ENCODE data around the gene CACNA1G. TPM values are rescaled to one million over a fixed set of nuclear protein-coding genes. Genes with fewer than 3 reads are reported as not detected.
A peak's percentile ranks its signal among the peaks of the same experiment; 100 is the strongest.

The CACNA1G gene
- total RNA-seq, 1 donor from 2014 or later, result 0.11 TPM

DNA sequence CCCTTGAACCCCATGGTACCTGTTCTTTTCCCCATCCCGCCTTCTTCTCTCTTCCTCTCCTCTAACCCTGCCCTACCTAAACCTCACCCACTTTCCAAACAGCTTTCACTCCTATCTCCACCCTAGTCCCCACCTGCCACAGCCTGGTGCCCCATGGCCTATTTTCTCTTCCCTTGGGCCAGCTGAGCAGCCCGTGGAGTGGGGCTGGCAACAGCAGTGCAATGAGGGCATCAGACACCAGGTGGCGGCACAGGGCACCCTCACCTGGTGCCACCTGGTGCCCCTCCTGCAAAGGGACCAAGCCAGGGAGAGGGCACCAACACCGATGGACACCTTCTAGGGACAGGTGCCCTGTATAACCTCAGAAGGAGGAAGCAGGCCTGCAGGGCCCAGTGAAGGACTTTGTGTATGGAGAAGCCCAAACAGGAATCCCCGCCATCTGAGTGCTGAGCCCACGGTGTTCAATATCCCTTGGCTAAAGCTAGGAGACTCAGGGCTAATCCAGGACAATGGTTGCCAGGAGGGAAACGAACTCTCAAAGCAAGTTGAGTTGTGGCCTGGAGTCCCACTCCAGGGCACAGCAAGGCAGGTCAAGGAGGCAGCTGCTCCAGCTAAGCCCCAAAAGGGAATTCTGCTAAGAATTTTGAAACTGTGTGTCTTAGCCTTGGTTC is 70.1 kb downstream of the CACNA1G start:
- H3K4me3 Mint-ChIP-seq (ENCODE audit: unreplicated experiment), result no peak overlapping the region
- TF ChIP-seq, protein P1, sequence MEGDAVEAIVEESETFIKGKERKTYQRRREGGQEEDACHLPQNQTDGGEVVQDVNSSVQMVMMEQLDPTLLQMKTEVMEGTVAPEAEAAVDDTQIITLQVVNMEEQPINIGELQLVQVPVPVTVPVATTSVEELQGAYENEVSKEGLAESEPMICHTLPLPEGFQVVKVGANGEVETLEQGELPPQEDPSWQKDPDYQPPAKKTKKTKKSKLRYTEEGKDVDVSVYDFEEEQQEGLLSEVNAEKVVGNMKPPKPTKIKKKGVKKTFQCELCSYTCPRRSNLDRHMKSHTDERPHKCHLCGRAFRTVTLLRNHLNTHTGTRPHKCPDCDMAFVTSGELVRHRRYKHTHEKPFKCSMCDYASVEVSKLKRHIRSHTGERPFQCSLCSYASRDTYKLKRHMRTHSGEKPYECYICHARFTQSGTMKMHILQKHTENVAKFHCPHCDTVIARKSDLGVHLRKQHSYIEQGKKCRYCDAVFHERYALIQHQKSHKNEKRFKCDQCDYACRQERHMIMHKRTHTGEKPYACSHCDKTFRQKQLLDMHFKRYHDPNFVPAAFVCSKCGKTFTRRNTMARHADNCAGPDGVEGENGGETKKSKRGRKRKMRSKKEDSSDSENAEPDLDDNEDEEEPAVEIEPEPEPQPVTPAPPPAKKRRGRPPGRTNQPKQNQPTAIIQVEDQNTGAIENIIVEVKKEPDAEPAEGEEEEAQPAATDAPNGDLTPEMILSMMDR (IDR thresholded peaks at IDR 0.05), result peak; percentile 72
- no peaks in the 10 kb centered on the region for H3K36me3 Mint-ChIP-seq (ENCODE audit: unreplicated experiment)
- H3K9me3 Mint-ChIP-seq (ENCODE audit: unreplicated experiment), result no peaks in the 10 kb centered on the region
- H3K27ac Mint-ChIP-seq (ENCODE audit: unreplicated experiment), result no peak overlapping the region
- no peak for DNase-seq (ENCODE audit: extremely low spot score, unreplicated experiment)
- peaks cover 20% of the 10 kb centered on the region for H3K4me1 Mint-ChIP-seq (ENCODE audit: unreplicated experiment)
- H3K27me3 Mint-ChIP-seq (ENCODE audit: unreplicated experiment), result peaks cover 36% of the 10 kb centered on the region

DNA sequence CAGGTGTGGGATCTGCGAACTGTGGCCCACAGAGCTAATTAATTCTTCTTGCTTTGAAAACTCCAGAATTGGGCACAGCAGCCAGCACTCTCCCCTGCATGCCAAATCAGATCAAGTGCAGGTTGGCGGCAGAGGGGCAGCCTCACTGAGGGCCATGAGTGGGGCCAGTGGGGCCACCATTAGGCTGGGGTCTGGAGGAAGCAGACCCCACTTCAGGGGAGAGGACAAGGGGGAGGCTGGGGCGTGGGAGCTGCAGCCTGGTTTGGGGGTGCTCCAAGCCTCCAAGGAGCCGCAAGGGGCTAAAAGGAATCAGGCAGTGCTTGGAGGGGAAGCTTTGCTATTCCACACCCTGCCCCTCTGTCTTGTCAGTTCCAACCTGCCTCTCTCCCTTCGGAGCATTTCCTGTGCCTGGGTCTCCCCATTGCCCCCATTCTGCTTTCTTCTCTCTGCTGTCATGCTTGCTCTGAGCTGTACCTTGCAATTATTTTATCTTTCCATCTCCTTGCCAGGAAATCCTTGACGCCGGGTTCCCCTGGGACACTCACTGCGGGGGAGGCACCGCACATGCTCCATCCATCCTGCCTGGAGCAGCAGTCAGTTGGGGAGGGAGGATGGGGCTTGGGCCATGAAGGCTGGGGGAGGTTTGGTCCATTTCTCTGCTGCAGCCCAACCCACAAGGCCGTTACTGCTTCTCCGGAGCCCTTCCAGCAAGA is 70.8 kb downstream of the CACNA1G start:
- Mint-ChIP-seq H3K4me3 (ENCODE audit: unreplicated experiment) (no peak overlapping the region), H3K27ac (ENCODE audit: unreplicated experiment) (no peak overlapping the region), H3K4me1 (ENCODE audit: unreplicated experiment) (peaks cover 20% of the 10 kb centered on the region), H3K36me3 (ENCODE audit: unreplicated experiment) (no peaks in the 10 kb centered on the region), H3K9me3 (ENCODE audit: unreplicated experiment) (no peaks in the 10 kb centered on the region), H3K27me3 (ENCODE audit: unreplicated experiment) (peaks cover 36% of the 10 kb centered on the region)
- TF ChIP-seq, protein P1 (IDR thresholded peaks at IDR 0.05), result no peak
- DNase-seq (ENCODE audit: extremely low spot score, unreplicated experiment), result no peak

DNA sequence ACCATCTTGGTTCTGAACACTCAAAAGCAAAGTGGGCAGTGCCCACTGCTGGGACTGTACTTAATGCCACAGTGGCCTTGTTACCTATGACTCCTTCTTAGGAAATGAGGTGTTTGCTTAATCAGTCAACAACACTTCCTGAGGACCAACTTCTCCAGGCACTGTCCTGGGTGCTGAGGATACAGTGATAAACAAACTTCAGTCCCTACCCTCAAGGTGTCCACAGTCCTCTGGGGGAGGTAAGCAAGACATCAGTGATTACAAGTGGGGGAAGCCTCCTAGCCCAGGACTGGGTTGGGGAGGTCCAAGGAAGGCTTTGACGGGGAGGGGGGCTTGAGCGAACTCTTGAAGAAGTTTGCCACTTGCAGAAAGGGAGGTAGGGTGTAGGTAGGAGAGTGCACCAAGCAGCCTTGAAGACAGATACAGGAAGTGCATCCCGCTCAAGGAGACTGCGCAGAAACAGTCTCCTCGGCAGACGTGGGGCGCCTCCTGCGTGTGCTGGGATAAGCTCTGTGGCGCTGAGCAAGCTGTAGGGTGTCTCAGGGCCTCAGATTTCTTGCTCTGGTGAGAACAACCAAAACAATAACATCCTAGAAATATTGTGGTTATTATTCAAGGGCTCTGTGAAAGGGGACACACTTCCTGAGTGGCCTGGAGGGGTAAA is 71.5 kb downstream of the CACNA1G start:
- H3K9me3 Mint-ChIP-seq (ENCODE audit: unreplicated experiment), result no peaks in the 10 kb centered on the region
- H3K36me3 Mint-ChIP-seq (ENCODE audit: unreplicated experiment), result no peaks in the 10 kb centered on the region
- no peak overlapping the region for H3K27ac Mint-ChIP-seq (ENCODE audit: unreplicated experiment)
- DNase-seq (ENCODE audit: extremely low spot score, unreplicated experiment), result no peak
- peaks cover 20% of the 10 kb centered on the region for H3K4me1 Mint-ChIP-seq (ENCODE audit: unreplicated experiment)
- TF ChIP-seq, protein P1 (IDR thresholded peaks at IDR 0.05), result no peak
- H3K27me3 Mint-ChIP-seq (ENCODE audit: unreplicated experiment), result peaks cover 36% of the 10 kb centered on the region
- no peak overlapping the region for H3K4me3 Mint-ChIP-seq (ENCODE audit: unreplicated experiment)

DNA sequence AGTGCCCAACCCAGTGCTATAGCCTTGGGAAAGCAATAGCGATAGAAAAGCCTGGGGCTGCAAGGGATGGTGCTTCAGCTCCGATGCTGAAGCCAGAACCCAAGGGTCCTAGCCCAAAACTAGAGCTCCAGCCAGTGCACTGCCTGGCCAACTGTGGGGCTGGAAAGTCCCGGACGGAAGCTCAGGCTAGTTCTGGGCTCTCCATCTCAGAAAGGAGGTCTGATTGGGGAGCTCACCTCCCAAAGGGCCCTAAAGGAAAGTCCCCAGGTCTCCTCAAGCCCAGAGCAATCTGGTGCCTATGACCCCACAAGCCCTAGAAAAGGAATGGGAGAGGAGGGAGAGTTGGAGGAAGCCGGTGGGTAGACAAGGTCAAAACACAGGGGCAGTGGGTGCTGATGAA is 72.1 kb downstream of the CACNA1G start:
- no peak for DNase-seq (ENCODE audit: extremely low spot score, unreplicated experiment)
- H3K27ac Mint-ChIP-seq (ENCODE audit: unreplicated experiment), result no peak overlapping the region
- peaks cover 24% of the 10 kb centered on the region for H3K4me1 Mint-ChIP-seq (ENCODE audit: unreplicated experiment)
- TF ChIP-seq, protein P1 (IDR thresholded peaks at IDR 0.05), result no peak
- H3K36me3 Mint-ChIP-seq (ENCODE audit: unreplicated experiment), result no peaks in the 10 kb centered on the region
- H3K27me3 Mint-ChIP-seq (ENCODE audit: unreplicated experiment), result peaks cover 32% of the 10 kb centered on the region
- H3K4me3 Mint-ChIP-seq (ENCODE audit: unreplicated experiment), result no peak overlapping the region
- H3K9me3 Mint-ChIP-seq (ENCODE audit: unreplicated experiment), result no peaks in the 10 kb centered on the region

DNA sequence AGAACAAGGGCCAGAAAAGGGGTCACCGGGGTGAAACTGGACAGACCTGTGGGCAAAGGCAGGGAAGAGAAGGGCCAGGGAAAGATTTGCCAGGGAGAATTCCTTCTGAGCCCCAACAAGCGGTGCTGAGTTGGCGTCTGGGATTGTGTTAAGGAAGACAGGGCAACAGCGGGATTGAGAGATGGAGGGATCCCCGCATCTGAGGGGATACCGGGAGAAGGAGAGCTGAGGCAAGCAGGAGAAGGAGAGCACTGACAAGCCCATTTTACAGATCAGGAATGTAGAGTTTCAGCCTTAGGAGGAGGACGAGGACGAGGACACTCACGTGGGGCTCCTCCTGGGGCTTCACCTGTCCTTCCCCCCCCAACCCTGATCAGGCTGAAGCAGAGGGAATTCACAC is 73.2 kb downstream of the CACNA1G start:
- Mint-ChIP-seq H3K9me3 (ENCODE audit: unreplicated experiment) (no peaks in the 10 kb centered on the region), H3K36me3 (ENCODE audit: unreplicated experiment) (no peaks in the 10 kb centered on the region), H3K27me3 (ENCODE audit: unreplicated experiment) (peaks cover 22% of the 10 kb centered on the region), H3K4me3 (ENCODE audit: unreplicated experiment) (no peak overlapping the region), H3K4me1 (ENCODE audit: unreplicated experiment) (peaks cover 29% of the 10 kb centered on the region), H3K27ac (ENCODE audit: unreplicated experiment) (no peak overlapping the region)
- no peak for DNase-seq (ENCODE audit: extremely low spot score, unreplicated experiment)
- TF ChIP-seq, protein P1 (IDR thresholded peaks at IDR 0.05), result no peak

Data from osteocyte (in vitro differentiated cells).